Activated B cell treated with CpG ODN at 0.5 μM for 24 hours (primary cell): ENCODE data around the gene IARS1. TPM values are rescaled to one million over a fixed set of nuclear protein-coding genes. Genes with fewer than 3 reads are reported as not detected.
A peak's percentile ranks its signal among the peaks of the same experiment; 100 is the strongest.

Experiments
- ATAC-seq: fragments of 200-7000 bp; cut with Tn5 transposase; one replicate; pipeline ENCODE4 v1.10.0; 2021; ENCODE audit warnings: low read depth, mild to moderate bottlenecking, moderate library complexity
- CTCF ChIA-PET: fragments of 350-600 bp; sonication (Branson Sonifier 250); formaldehyde crosslinking; loops from one replicate; lab custom pipeline; 2021; ENCODE audit warnings: antibody characterized with exemption; lab: Charles Lee
- POLR2A ChIA-PET: fragments of 350-600 bp; sonication (Branson Sonifier 250); formaldehyde crosslinking; loops from one replicate; lab custom pipeline; 2021; ENCODE audit warnings: antibody characterized with exemption; lab: Charles Lee
- DNase-seq: peaks from one replicate; pipeline ENCODE4 v3.0.0; 2022
- H3K27ac Mint-ChIP-seq: one replicate; pipeline ENCODE4 v1.8.0; 2020; ENCODE audit warnings: mixed read lengths
- H3K27me3 Mint-ChIP-seq: one replicate; pipeline ENCODE4 v1.8.0; 2021; ENCODE audit warnings: mixed read lengths
- H3K36me3 Mint-ChIP-seq: one replicate; pipeline ENCODE4 v1.8.0; 2021; ENCODE audit warnings: low read depth, mixed read lengths
- H3K4me1 Mint-ChIP-seq: one replicate; pipeline ENCODE4 v1.8.0; 2021; ENCODE audit warnings: mixed read lengths
- H3K4me3 Mint-ChIP-seq: one replicate; pipeline ENCODE4 v1.8.0; 2020; ENCODE audit warnings: mild to moderate bottlenecking, mixed read lengths
- H3K9me3 Mint-ChIP-seq: one replicate; pipeline ENCODE4 v1.8.0; 2020; ENCODE audit warnings: mixed read lengths
- CTCF ChIP-seq: fragments of 200-600 bp; IDR thresholded peaks from one replicate; pipeline ENCODE4 v1.8.0; 2022; ENCODE audit warnings: antibody characterized with exemption, mild to moderate bottlenecking
- intact Hi-C: fragments of 100-400 bp; cut with micrococcal nuclease; formaldehyde crosslinking; loops from one replicate; pipeline ENCODE4 v1.15.1; 2024
- total RNA-seq: library from RNA; stranded (reverse); gene quantifications from 2 replicates; pipeline ENCODE4 v1.2.3, GENCODE V29; 2022

IARS1 gene
- total RNA-seq, 1 donor from 2014 or later: 205 TPM

- peaks cover 64% of the 10 kb centered on the region for H3K36me3 Mint-ChIP-seq
- ChIA-PET CTCF (no interaction called here), POLR2A (interaction anchor here (2.2 kb wide), 1 partner anchor 27 kb away, joined by 11 read pairs; the partner anchor contains the start of genes CENPP and NOL8)
- peak overlapping the region; percentile 72 for H3K27ac Mint-ChIP-seq
- H3K27me3 Mint-ChIP-seq: no peaks in the 10 kb centered on the region
- intact Hi-C loops: no loop called here
- H3K4me1 Mint-ChIP-seq: peaks cover 47% of the 10 kb centered on the region
- TF ChIP-seq CTCF: no peak
- H3K9me3 Mint-ChIP-seq: no peaks in the 10 kb centered on the region
- peak; percentile 85 for ATAC-seq
- DNase-seq: no peak
- H3K4me3 Mint-ChIP-seq: peak overlapping the region; percentile 36
Observed at GRCh38 chr9:92299116-92299515, 5.6 kb upstream of the IARS1 start.

- DNase-seq (no peak), ATAC-seq (no peak)
- Mint-ChIP-seq H3K27me3 (no peaks in the 10 kb centered on the region), H3K4me3 (no peak overlapping the region), H3K36me3 (peaks cover 63% of the 10 kb centered on the region), H3K9me3 (no peaks in the 10 kb centered on the region), H3K27ac (peak overlapping the region; percentile 50), H3K4me1 (peaks cover 54% of the 10 kb centered on the region)
- intact Hi-C loops: no loop called here
- POLR2A ChIA-PET: interaction anchor here (2.2 kb wide), 1 partner anchor 28 kb away, joined by 11 read pairs; the partner anchor contains the start of genes CENPP and NOL8
- CTCF ChIA-PET: no interaction called here
- TF ChIP-seq CTCF: no peak
Observed at GRCh38 chr9:92298036-92298435, 4.5 kb upstream of the IARS1 start.

- no peak for ATAC-seq
- no peak for DNase-seq
- no peaks in the 10 kb centered on the region for H3K27me3 Mint-ChIP-seq
- H3K4me1 Mint-ChIP-seq: peaks cover 58% of the 10 kb centered on the region
- no peaks in the 10 kb centered on the region for H3K9me3 Mint-ChIP-seq
- TF ChIP-seq CTCF: no peak
- H3K4me3 Mint-ChIP-seq: no peak overlapping the region
- intact Hi-C loops: no loop called here
- H3K27ac Mint-ChIP-seq: peak overlapping the region; percentile 50
- ChIA-PET CTCF (no interaction called here), POLR2A (interaction anchor here (0.6 to 1.2 kb wide), 3 partner anchors 16 to 28 kb away, joined by 3 to 5 read pairs (median 3); partner anchors contain the start of gene CENPP)
- H3K36me3 Mint-ChIP-seq: peaks cover 63% of the 10 kb centered on the region
Observed at GRCh38 chr9:92297611-92298010, 4.1 kb upstream of the IARS1 start.

GRCh38 chr9:92295827-92296258 lies 2.3 kb upstream of the IARS1 start:
- H3K9me3 Mint-ChIP-seq: no peaks in the 10 kb centered on the region
- H3K4me1 Mint-ChIP-seq: peaks cover 75% of the 10 kb centered on the region
- DNase-seq: no peak
- no peaks in the 10 kb centered on the region for H3K27me3 Mint-ChIP-seq
- ATAC-seq: no peak
- H3K36me3 Mint-ChIP-seq: peaks cover 54% of the 10 kb centered on the region
- TF ChIP-seq CTCF: no peak
- no peak overlapping the region for H3K27ac Mint-ChIP-seq
- intact Hi-C loops: no loop called here
- POLR2A ChIA-PET: no interaction called here
- H3K4me3 Mint-ChIP-seq: no peak overlapping the region
- CTCF ChIA-PET: no interaction called here

- no peak for DNase-seq
- no peak for TF ChIP-seq CTCF
- ATAC-seq: no peak
- Mint-ChIP-seq H3K4me3 (no peak overlapping the region), H3K9me3 (no peaks in the 10 kb centered on the region), H3K36me3 (peaks cover 54% of the 10 kb centered on the region), H3K27ac (peak overlapping the region; percentile 51), H3K4me1 (peaks cover 78% of the 10 kb centered on the region), H3K27me3 (no peaks in the 10 kb centered on the region)
- POLR2A ChIA-PET: interaction anchor here (1.4 kb wide), 1 partner anchor 30 kb away, joined by 5 read pairs; the partner anchor contains the start of genes CENPP and NOL8
- intact Hi-C loops: no loop called here
- CTCF ChIA-PET: no interaction called here
Observed at GRCh38 chr9:92295240-92295790, 1.8 kb upstream of the IARS1 start.
